CD4-positive, alpha-beta T cell treated with Interleukin-4 for 4 hours (primary cell): ENCODE data around the gene TULP4.
"Not testable (repeated sequence)": the region's sequence is repeated elsewhere in the genome, so short reads cannot be mapped to it uniquely, and the experiment has no call there.

Source experiments
- DNase-seq: peaks from one replicate; pipeline ENCODE4 v3.0.0-alpha.2; 2020

TULP4 gene

DNA sequence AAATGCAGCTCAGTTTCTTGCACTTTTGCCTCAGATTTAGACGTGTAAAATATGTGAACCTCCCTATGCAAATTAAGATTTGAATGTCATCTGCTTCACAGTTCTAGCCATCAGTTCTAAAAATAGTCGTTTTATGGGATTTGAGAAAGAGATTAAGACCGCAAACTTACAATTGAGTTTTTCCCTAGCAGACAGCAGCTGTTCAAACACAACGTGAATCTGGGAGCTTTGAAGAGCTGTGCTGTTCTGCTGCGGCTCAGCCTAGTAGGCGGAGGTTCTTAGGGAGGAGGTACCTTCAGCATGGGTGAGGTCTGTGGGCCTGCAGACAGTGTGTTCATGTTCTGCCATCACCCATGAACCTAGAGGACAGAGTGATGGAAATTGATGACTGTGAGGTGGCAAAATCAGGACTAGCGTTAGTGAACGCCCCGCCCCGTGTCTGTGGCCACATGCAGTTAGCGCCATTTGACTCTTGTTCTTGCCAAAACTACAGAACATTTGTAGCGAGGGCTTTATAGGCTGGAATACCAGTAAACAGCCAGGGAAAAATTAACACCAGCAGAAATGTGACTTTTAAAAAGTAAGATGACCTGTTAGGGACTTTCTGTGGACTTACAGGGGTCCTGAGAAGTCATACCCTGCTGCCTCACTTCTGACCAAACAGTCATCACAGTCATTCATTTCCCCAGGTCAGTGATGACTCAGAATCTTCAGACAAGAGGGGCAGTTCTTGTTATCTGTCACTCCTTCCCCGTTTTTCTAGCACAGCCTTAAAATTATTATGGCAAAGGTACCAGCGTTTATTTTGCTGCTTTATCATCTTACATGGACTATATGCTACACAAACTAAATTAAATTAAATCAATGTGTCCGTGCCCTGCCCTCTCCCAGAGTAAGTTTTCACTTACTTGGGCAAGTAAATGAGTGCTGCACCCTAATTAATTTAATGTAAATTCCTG, 163.4 kb downstream of the TULP4 start:
- no peak for DNase-seq

DNA sequence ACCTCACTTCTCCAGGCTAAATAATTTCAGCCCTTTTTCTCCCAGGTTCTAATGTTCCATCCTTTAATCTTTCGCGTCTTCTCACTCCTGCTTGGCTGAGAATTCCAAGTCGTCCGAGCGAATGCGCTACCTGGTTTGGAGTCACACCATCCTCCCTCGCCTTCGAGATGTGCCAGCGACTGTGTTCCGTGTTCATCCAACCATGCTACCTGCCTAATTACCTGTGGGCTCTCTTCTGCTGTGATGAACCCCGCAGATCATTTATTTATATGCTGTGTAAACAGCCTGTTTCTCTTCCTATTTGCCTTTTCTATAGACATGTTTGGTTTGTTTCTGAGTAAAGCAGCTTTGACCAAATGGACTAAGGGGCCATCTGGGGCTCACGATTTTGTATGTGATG, 164.1 kb downstream of the TULP4 start:
- DNase-seq = no peak

DNA sequence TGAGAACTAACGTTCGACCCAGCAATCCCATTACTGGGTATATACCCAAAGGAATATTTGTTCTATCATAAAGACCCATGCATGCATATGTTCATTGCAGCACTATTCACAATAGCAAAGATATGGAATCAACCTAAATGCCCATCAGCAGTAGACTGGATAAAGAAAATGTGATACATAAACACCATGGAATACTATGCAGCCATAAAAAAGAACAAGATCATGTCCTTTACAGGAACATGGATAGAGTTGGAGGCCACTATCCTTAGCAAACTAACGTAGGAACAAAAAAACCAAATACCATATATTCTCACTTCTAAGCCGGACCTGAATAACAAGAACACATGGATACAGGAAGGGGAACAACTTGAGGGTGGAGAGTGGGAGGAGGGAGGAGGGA, 165.5 kb downstream of the TULP4 start:
- DNase-seq = not testable (repeated sequence)

DNA sequence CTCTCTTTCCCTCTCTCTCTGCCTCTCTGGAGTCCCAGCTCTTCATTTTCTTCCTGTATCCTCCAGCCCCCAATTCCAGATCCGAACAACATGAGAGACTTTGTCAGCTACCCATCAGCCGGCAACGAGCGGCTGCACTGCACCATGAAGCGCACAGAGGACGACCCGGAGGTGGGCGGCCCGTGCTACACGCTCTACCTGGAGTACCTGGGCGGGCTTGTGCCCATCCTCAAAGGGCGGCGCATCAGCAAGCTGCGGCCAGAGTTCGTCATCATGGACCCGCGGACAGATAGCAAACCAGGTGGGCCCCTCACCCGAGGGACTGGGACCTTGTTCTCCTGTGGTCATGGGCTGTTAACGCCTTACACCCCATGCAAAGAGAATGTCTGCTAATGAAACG, 168.7 kb downstream of the TULP4 start:
- no peak for DNase-seq

DNA sequence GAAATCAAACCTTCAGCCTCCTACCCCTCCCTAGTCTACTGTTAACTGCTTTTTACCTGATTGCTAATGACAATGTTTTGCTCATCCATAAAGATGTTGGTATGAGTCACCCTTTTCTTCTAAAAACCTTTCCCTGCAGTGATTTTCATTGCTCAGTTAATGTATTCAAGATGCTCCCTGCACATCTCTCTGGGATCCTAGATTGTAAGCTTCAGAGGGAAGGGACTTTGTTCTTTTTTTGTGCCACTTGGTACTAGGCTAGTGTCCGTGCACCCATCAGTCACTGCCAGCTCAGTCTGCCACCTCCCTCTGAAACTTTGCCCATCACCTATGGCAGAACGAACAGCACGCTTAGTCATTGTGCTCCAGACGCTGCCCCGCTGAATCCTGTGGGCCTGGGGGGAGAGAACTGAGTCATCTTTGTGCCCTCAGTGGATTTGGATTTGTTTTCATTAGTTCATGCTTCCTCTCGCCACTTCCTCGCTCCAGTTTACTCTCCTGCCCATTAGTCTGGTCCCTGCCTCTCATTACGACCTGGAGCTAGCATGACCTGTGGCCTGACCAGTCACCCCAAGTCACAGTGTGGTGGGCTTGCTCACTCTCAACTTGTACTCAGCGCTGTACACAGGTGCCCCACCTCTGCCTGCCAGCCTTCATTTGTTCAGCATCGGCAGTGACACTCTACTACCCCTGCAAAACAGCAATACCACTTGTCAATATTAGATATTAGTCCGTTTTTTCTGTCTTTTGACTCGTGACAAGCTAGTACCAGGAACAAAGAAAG, 169.6 kb downstream of the TULP4 start:
- DNase-seq = no peak

DNA sequence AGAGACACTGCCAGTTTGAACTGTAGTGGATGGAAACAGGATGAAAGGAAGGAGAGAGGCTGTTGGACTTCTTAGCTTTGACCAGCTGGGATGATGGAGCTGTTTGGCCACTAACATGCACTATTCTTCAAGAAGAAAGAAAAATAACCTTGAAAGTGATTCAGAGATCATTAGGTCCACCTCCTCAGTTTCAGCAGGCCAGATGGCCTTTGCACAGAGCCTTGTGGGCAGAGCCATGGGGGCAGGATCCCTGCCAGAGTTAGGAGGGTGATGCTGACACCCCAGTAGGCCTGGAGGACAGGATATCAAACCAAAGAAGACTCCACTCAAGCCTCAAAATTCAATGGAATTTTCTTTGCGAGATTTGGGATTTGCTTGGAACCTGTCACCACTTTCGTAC, 173.2 kb downstream of the TULP4 start:
- no peak for DNase-seq

DNA sequence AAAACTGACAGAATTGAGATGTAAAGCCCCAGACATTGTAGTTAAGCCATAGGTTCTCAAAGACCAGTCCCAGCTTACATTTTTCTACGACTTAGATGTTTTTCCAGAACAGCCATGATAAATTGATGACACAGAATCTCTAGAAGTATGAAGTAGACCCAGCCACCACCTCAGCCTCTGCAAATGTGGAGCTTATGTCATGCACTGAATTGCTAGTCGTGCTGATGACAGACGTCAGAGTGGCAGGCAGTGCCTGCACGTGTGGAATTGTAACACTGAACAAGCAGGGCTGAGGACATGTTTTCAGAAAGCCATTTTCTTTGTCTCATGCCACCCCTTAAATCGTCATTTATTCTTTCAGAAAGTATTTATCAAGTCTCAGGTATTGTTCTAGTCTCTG, 175.2 kb downstream of the TULP4 start:
- DNase-seq = no peak

DNA sequence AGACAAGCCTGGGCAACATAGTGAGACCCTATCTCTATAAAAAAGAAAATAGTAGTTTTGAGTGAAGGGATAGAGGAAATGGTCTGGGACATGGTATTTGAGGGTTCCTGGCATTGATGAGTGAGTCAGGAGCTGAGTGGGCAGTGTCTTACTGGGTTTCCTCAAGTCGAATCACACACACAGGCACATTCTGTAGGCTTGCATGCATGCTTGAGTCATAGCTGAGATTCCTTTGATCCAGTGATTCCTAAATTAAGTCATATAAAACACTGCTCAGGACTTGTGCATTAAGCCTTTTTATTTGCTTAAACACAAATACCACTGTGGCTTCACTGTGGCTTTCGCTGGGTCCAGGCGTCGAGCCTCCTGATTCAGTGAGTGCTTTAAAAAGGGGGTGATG, 175.8 kb downstream of the TULP4 start:
- DNase-seq = no peak

DNA sequence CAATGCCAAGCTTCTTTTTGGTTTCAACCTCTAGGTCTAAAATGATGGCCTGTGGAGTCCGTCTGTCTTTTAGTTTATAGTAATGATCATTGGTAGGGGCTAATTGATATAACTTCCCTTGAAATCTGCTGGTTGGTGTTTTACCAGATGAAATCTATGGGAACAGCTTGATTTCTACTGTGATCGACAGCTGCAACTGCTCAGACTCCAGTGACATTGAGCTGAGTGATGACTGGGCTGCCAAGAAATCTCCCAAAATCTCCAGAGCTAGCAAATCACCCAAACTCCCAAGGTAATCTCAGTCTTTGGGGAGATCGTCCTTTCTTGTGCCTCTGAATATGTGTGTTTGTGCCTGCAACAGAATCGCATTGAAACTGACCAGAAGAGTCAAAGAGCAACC, 177.2 kb downstream of the TULP4 start:
- DNase-seq = no peak

DNA sequence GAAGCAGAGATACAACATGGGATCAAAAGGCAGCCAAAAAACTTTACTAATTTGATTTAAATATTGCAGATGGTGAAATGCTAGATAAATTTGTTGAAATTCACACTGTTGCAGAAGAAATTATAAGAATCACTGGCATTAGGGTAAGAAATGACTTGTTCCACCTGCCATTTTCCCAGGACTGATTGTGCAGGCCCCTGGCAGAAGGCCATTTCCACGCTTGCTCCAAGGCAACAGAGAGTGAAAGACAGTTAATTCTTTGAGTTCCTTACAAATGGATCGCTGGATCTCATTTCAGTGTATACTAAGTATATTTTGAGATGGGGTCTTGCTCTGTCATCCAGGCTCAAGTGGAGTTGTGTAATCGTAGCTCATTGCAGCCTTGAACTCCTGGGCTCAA, 180.6 kb downstream of the TULP4 start:
- DNase-seq = no peak

DNA sequence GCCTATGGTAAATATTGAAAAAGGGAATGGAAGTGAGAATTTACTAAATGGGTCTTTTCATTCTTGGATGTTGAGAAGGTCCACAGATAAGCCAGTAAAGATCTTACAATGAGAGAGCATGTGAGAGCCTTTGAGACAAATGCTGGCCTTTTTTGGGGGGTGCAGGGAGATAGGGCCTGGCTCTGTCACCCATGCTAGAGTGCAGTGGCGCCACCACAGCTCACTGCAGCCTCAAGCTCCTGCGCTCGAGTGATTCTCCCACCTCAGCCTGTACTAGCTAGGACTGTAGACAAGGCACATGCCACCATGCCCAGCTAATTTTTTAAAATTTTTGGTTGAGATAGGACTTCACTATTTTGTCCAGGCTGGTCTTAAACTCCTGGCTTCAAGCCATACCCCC, 184.4 kb downstream of the TULP4 start:
- DNase-seq = no peak

DNA sequence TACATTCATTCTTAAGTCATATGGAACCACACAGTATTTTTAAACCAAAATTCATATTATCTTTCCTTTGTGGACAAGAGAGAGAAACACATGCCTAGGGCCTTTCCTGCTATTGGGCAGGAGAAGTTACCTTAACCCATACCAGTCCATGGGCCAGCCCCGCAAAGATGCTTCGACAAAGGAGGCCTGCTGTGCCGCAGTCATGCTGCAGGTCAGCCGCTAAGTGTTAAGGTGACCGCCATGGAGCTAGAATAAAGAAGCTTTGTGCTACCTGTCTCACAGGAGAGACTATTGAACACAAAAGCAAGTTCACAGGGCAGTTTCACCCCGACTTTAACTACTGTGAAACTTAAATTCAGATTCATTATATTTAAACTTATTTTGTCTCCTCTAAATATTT, 185.4 kb downstream of the TULP4 start:
- no peak for DNase-seq

DNA sequence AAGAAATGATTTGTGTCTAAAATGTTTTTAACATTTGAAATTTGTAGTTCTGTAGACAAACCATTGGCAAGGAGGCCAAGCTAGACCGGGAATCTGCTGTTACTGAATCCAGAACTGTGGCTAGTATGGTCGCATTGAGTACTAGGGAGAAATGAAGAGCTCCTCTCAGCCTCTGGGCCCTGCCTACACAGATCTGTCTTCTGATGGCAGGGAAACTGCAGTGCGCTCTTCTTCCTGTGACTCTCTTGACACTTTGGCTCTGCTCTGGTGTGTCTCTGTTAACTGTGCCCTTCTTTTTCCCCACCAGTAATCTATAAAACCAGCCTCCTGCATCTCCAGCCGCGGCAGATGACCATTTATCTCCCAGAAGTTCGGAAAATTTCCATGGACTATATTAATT, 186.1 kb downstream of the TULP4 start:
- no peak for DNase-seq

DNA sequence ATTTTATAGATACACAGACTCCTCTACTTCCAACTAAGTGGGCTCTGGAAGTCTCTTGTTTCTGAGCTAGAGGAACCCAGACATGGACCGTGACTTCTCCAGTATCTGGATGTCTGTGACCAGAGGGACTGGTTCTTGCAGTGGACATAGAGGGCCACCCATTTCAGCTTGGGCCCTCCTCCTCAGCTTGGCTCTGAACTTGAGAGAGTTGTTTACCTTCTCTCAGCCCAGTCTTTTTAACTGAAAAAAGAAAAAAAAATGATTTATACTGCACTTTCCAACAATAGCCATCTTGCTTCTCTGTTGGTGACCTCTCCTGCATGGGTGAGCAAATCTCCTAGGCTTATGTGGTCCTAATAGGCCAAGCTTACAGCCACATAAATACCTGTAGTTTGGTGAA, 187.3 kb downstream of the TULP4 start:
- no peak for DNase-seq

DNA sequence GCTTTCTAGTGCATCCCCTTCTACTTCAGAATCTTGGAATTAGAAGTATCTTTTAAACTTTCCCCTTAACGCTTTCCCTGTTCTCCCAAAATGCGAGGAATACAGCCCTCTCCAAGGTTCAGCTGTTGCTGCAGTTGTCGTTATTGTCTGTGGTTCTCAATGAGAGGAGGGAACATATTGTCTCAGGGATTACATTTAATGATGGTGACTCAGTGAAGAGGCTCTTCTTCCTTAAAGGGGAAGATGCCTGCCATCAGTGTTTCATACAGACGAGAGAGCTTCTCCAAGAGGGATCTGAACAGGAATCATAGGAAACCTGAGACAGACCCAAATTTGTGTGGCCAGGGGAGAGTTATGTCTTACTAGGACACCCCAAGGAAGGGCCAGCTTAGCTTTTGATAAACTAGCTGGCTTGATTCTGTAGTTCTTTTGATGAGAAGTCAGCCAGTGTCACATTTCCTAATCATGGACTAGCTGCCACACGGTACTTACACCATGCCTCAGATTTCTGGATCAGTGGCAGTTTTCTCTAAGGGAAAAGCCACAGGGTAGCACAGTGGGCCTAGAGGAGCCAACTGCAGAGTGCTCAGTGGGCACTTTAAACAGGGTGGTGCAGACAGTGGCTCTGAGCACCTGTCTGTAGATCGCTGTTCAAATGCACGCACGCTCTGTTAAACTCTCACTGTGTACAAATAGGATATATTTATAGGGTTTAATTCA, 187.9 kb downstream of the TULP4 start:
- DNase-seq = no peak

DNA sequence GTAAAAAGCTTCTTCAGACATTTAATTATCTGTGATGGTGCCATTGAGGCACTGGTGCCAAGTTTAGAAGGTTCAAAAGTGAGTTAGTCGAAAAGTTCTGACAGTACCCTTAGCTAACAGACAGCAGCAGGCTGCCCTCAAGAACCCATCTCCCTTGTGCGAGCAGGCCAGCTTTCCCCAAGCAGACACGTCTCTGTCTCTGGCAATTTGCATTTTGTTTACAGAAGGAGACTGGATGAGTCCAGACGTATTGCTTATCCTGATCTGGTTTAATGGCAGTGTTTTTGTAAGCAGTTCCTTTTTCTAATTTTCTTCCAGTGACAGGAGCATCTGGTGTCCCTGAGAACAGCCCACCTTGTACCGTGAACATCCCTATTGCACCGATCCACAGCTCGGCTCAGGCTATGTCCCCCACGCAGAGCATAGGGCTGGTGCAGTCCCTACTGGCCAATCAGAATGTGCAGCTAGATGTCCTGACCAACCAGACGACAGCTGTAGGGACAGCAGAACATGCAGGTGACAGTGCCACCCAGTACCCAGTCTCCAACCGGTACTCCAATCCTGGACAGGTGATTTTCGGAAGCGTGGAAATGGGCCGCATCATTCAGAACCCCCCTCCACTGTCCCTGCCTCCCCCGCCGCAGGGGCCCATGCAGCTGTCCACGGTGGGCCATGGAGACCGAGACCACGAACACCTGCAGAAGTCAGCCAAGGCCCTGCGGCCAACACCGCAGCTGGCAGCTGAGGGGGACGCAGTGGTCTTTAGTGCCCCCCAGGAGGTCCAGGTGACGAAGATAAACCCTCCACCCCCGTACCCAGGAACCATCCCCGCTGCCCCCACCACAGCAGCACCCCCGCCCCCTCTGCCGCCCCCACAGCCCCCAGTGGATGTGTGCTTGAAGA, 189.3 kb downstream of the TULP4 start:
- no peak for DNase-seq

DNA sequence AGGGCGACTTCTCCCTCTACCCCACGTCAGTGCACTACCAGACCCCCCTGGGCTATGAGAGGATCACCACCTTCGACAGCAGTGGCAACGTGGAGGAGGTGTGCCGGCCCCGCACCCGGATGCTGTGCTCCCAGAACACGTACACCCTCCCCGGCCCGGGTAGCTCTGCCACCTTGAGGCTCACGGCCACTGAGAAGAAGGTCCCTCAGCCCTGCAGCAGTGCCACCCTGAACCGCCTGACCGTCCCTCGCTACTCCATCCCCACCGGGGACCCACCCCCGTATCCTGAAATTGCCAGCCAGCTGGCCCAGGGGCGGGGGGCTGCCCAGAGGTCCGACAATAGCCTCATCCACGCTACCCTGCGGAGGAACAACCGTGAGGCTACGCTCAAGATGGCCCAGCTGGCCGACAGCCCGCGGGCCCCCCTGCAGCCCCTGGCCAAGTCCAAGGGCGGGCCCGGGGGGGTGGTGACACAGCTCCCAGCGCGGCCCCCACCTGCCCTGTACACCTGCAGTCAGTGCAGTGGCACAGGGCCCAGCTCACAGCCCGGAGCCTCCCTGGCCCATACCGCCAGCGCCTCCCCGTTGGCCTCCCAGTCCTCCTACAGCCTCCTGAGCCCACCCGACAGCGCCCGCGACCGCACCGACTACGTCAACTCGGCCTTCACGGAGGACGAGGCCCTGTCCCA, 190.1 kb downstream of the TULP4 start:
- no peak for DNase-seq

DNA sequence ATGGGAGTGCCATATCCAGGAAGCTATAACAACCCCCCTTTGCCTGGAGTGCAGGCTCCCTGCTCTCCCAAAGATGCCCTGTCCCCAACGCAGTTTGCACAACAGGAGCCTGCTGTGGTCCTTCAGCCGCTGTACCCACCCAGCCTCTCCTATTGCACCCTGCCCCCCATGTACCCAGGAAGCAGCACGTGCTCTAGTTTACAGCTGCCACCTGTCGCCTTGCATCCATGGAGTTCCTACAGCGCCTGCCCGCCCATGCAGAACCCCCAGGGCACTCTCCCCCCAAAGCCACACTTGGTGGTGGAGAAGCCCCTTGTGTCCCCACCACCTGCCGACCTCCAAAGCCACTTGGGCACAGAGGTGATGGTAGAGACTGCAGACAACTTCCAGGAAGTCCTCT, 191.0 kb downstream of the TULP4 start:
- DNase-seq = no peak

DNA sequence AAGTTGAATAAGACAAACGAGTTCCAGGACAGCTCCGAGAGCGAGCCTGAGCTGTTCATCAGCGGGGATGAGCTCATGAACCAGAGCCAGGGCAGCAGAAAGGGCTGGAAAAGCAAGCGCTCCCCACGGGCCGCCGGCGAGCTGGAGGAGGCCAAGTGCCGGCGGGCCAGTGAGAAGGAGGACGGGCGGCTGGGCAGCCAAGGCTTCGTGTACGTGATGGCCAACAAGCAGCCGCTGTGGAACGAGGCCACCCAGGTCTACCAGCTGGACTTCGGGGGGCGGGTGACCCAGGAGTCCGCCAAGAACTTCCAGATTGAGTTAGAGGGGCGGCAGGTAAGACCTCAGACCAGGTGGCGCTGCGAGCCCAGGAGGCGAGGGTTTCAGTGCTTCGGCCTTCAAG, 191.6 kb downstream of the TULP4 start:
- no peak for DNase-seq

DNA sequence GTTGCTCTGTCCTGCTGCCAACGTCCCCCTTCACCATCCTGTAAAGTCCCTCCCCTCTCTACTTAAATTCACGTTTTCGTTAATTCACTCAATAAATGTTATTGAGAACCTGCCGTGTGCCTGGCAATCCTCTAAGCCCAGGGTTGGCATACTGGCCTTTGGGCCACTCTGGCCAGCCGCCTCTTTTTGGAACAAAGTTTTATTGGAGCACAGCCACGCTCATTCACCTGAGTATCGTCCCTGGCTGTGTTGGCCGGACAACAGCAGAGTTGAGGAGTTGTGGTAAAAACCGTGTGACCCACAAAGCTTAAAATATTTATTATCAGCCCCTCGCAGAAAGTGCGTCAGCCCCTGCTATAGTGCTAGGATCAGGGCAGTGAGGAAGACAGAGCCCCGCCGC, 192.9 kb downstream of the TULP4 start:
- DNase-seq = no peak

DNA sequence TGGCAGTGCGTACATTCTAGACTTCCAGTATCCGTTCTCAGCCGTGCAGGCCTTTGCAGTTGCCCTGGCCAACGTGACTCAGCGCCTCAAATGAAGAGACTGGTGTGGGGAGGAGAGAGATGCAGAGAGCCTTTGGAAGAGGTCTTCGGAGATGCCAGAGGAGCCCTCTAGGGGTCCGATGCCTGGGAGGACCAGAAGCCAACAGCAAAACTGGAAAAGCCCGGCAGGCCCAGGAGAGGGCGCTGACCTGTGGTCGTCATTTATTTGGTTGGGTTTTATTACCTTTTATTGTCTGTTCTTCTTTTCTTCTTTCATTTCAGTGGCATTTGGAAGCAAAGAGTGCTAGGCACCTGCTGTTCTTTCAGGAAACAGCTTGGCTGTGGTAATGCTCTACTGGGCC, 194.3 kb downstream of the TULP4 start:
- DNase-seq = no peak

DNA sequence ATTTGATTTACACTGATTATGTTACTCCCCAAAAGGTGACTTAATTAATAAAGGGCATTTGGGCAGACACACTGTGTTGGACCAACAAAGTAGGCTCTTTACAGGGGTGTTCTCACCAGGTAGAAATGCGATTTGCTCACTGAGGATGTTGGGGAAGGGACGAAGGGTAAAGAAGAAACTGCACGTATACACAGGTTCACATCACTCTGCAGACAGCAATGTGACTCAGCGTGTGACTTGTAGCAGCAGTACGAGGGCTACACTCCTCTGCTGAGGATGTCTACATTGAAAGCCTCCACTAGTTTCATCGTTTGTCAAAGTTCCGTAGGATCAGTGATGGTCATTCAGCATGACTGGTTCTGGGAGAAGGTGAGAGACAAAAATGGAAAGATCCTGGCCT, 194.9 kb downstream of the TULP4 start:
- no peak for DNase-seq
